Pancreas (tissue), 10 donors: ENCODE results near the gene TSSK2. TPM values are rescaled to one million over a fixed set of nuclear protein-coding genes. Genes with fewer than 3 reads are reported as not detected.

ENCODE experiments used
- ATAC-seq, 4 donors: fragments of 200-7000 bp; cut with Tn5 transposase; one replicate each; pipeline versions ENCODE4 v1.8.0 to v1.9.1; 2020; ENCODE audit warnings: mild to moderate bottlenecking in 4 of 4, moderate library complexity in 4 of 4
- DNase-seq, 6 donors: peaks; one replicate each; pipeline ENCODE4 v3.0.0-alpha.2; 2020
- FAIRE-seq: peaks from 2 replicates; lab custom pipeline; 2012; peaks lifted over from hg19 to GRCh38; lab: Jason Lieb, UNC
- H3K27ac ChIP-seq, 4 donors: fragments of 200-600 bp; sonication (generic); 1 replicate in 3 of 4; 2 replicates in 1 of 4; pipeline versions ENCODE4 v1.5.0 to v1.8.0; 2020
- H3K27me3 ChIP-seq, 4 donors: fragments of 200-600 bp; one replicate each; pipeline ENCODE4 v1.8.0; 2021
- H3K36me3 ChIP-seq, 3 donors: fragments of 200-600 bp; sonication (generic) in 1 of 3; one replicate each; pipeline versions ENCODE4 v1.5.0 to v1.8.0; 2020 to 2021
- H3K4me1 ChIP-seq, 3 donors: fragments of 200-600 bp; one replicate each; pipeline ENCODE4 v1.8.0; 2021
- H3K4me3 ChIP-seq, 4 donors: fragments of 200-600 bp; sonication (generic) in 2 of 4; one replicate each; pipeline versions ENCODE4 v1.5.0 to v1.8.0; 2020 to 2021
- H3K9me3 ChIP-seq, 4 donors: fragments of 200-600 bp; one replicate each; pipeline ENCODE4 v1.8.0; 2021
- CTCF ChIP-seq, 4 donors: fragments of 200-600 bp; sonication (generic) in 3 of 4; IDR thresholded peaks; one replicate each; pipeline versions ENCODE4 v1.5.0 to v1.8.0; 2021; ENCODE audit warnings: antibody characterized with exemption in 4 of 4
- WGBS, 2 donors: extraction: QIAGEN DNeasy Blood & Tissue Kit; methylation state at CpG; one replicate each; pipeline ENCODE4 v1.1.7; 2013; 5-methylcytosine and 5-hydroxymethylcytosine counted together
- intact Hi-C, 3 donors: fragments of 100-400 bp; cut with DNase I; formaldehyde crosslinking; loops; one replicate each; pipeline versions ENCODE4 v1.11.1 to v1.14.2; 2022
- polyA plus RNA-seq, 2 donors: library from polyadenylated mRNA; stranded (reverse); fragments of 200-250 nt; gene quantifications; one replicate each; pipeline ENCODE4 v1.2.3, GENCODE V29; 2013
- total RNA-seq, 6 donors: library from RNA; stranded (reverse); fragmentation: NEBNext Ultra II Directional in 4 of 6; extraction: Animal tissue kit (Norgen Biotek cat#: 25700) in 4 of 6; gene quantifications; one replicate each; pipeline versions ENCODE4 v1.2.1 to v1.2.4, GENCODE V29; 2021 to 2023
- donor health status: healthy with polysubstance abuse.
- donor health status: DM: no; HTN: no; CAD: no; lungs with moderate emphysema.
- donor health status: DM: no; HTN: no; CAD: no.
- donor health status: control.
- donor health status: control.
- donor health status: Bipolar disorder and iron deficiency.
- donor health status: DM: yes; HTN: yes; CAD: no.
- donor health status: DM: no; HTN: no; CAD: no.
- donor health status: DM: no; HTN: no; CAD: no.
- donor health status: DM: yes; HTN: yes; CAD: no.

The TSSK2 gene
- total and polyA plus RNA-seq, 8 donors = 0.08 to 0.31 (median 0.18) TPM; not detected in 4

- Histone ChIP-seq H3K27me3 (no peaks in the 10 kb centered on the region), H3K4me3 (no peak overlapping the region), H3K4me1 (peaks cover 0 to 6% (median 5%) of the 10 kb centered on the region in 3 donors), H3K27ac (no peak overlapping the region), H3K36me3 (peaks cover 0 to 42% (median 26%) of the 10 kb centered on the region in 3 donors), H3K9me3 (no peaks in the 10 kb centered on the region)
- FAIRE-seq = no peak
- 89 to 95% methylated on average over 5 of the region's 5 CpGs for WGBS, 2 donors
- intact Hi-C loops = loop anchor here in 1 of 3 donors (10.0 kb wide), 3 partner anchors 85 to 495 kb away; no protein-coding TSS in a partner anchor
- no peak for TF ChIP-seq CTCF (IDR thresholded peaks at IDR 0.05)
- peak in 1 of 6 donors; percentile 7 for DNase-seq
- ATAC-seq = no peak
These were observed 8.9 kb downstream of the TSSK2 start for GRCh38 chr22:19139974-19140373.

GRCh38 chr22:19142394-19142793 is 11.3 kb downstream of the TSSK2 start:
- DNase-seq (no peak), FAIRE-seq (no peak), ATAC-seq (no peak)
- Histone ChIP-seq H3K4me3 (no peak overlapping the region), H3K27ac (no peak overlapping the region), H3K4me1 (peaks cover 0 to 6% (median 5%) of the 10 kb centered on the region in 3 donors), H3K27me3 (no peaks in the 10 kb centered on the region), H3K36me3 (peaks cover 0 to 34% (median 26%) of the 10 kb centered on the region in 3 donors), H3K9me3 (no peaks in the 10 kb centered on the region)
- 96 to 99% methylated on average over 9 of the region's 9 CpGs for WGBS, 2 donors
- TF ChIP-seq CTCF (IDR thresholded peaks at IDR 0.05) = no peak
- intact Hi-C loops = loop anchor here in 1 of 3 donors (10.0 kb wide), 1 partner anchor 492 kb away; no protein-coding TSS in a partner anchor

GRCh38 chr22:19143212-19143611 is 12.1 kb downstream of the TSSK2 start:
- Histone ChIP-seq H3K36me3 (peaks cover 0 to 31% (median 18%) of the 10 kb centered on the region in 3 donors), H3K9me3 (no peaks in the 10 kb centered on the region), H3K27me3 (no peaks in the 10 kb centered on the region), H3K27ac (no peak overlapping the region), H3K4me3 (peak overlapping the region in 1 of 4 donors; percentile 55), H3K4me1 (peaks cover 0 to 6% (median 5%) of the 10 kb centered on the region in 3 donors)
- ATAC-seq (no peak), DNase-seq (no peak), FAIRE-seq (no peak)
- no peak for TF ChIP-seq CTCF (IDR thresholded peaks at IDR 0.05)
- 74 to 90% methylated on average over 5 of the region's 5 CpGs for WGBS, 2 donors
- intact Hi-C loops = loop anchor here in 1 of 3 donors (10.0 kb wide), 1 partner anchor 492 kb away; no protein-coding TSS in a partner anchor

- H3K4me3 ChIP-seq = peak overlapping the region; percentile 55 to 94 (median 72)
- FAIRE-seq (no peak), ATAC-seq (peak in 2 of 4 donors; percentile 1 to 12), DNase-seq (peak in 1 of 6 donors; percentile 9)
- no peaks in the 10 kb centered on the region for H3K9me3 ChIP-seq
- 1 to 2% methylated on average over 17 of the region's 17 CpGs for WGBS, 2 donors
- H3K4me1 ChIP-seq = peaks cover 0 to 6% (median 5%) of the 10 kb centered on the region in 3 donors
- peaks cover 0 to 23% (median 10%) of the 10 kb centered on the region in 3 donors for H3K36me3 ChIP-seq
- TF ChIP-seq CTCF (IDR thresholded peaks at IDR 0.05) = no peak
- intact Hi-C loops = loop anchor here in 1 of 3 donors (10.0 kb wide), 1 partner anchor 491 kb away; no protein-coding TSS in a partner anchor
- peak overlapping the region in 3 of 4 donors; percentile 0 to 19 (median 13) for H3K27ac ChIP-seq
- peaks cover 0 to 4% (median under 1%) of the 10 kb centered on the region in 4 donors for H3K27me3 ChIP-seq
These were observed 12.9 kb downstream of the TSSK2 start for GRCh38 chr22:19143967-19144400.
